Measurements from ENCODE around the gene KATNIP. TPM values are rescaled to one million over a fixed set of nuclear protein-coding genes. Genes with fewer than 3 reads are reported as not detected.

Gene KATNIP
- total RNA-seq (2022; extraction: Qiagen RNA extraction; ENCODE audit: low read depth): 10.3 to 14.7 TPM (median 11.7 TPM) in 5 replicates

DNA sequence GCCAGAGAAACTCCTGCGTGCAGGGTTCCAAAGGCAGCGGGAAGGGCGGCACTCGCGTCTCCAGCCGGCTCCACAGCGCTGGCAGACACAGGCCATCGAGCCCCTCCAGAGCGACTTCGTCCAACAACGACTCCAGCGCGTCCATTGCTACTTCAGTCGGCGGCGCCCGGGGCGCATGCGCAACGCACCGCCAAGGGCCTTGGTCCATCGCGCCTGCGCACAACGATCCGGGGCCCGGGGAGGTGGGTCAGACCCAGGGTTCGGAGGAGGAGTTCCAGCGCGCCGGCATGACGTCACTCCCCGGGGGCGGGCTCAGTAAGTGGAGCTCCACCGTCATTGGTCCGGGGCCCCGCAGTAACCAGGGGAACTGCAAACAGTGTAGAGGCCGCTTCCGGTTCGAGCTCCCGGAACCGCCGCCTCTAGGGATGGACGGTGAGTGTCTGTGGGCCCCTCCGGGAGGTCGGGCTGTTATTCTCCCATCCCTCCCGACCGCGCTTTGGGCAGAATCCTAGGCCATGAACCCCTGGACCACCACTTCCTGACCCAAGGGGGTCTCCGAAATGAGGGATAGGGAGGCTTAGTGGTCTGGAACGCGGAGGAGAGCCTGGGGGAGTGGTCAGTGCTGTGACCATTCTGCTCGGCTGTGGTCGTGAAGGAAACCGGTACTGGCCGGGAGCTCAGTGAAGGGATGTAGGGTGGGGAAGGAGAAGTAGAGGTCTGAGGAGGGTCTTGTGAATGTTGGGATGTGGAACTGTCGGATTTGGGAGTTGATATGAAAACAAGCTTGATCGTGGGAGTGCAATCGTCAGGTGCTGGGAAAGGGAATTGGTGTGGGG lies at the start of gene KATNIP, which contains the start of gene GTF3C1:
KATNIP (plus strand) TSS at position 399 of the 836 bp plus-strand sequence; CDS start at position 426, 27 bp downstream.
GTF3C1 (minus strand) TSS at position 168 of the 836 bp plus-strand sequence; CDS start at position 145, 23 bp downstream.

Other genes with a start within 250 kb of the KATNIP start
- 34.2 to 43.1 TPM (median 39.4 TPM) in 5 replicates for gene IL4R, start 236.2 kb upstream of the KATNIP start, total RNA-seq (2022; extraction: Qiagen RNA extraction; ENCODE audit: low read depth)
- gene IL21R, start 148.0 kb upstream of the KATNIP start, total RNA-seq (2022; extraction: Qiagen RNA extraction; ENCODE audit: low read depth): 0.05 to 0.08 TPM (median 0.07 TPM) in 3 of 5 replicates, not detected in the others
- 62.1 to 70.1 TPM (median 67.7 TPM) in 5 replicates for gene GTF3C1, start 231 bp upstream of the KATNIP start, total RNA-seq (2022; extraction: Qiagen RNA extraction; ENCODE audit: low read depth)

Measured in A549 treated with GW870086 at 1 μM for 4 hours (cell line).